Esophagus muscularis mucosa (tissue), 3 donors: ENCODE results near the gene RRBP1.

ENCODE experiments used
- POLR2A ChIP-seq: fragments of 450-650 bp; IDR thresholded peaks from one replicate; pipeline ENCODE4 v1.6.1; 2017; ENCODE audit warnings: antibody characterized with exemption, moderate library complexity, mild to moderate bottlenecking, low read depth
- TF ChIP-seq, protein P1 (sequence below), 3 experiments: fragments of 200-600 bp in 2 of 3; fragments of 450-650 bp in 1 of 3; sonication (generic) in 2 of 3; IDR thresholded peaks; one replicate each; pipeline ENCODE4 v1.5.1; 2017 to 2019; ENCODE audit warnings: antibody characterized with exemption in 3 of 3, mild to moderate bottlenecking in 2 of 3, moderate library complexity in 1 of 3

DNA sequence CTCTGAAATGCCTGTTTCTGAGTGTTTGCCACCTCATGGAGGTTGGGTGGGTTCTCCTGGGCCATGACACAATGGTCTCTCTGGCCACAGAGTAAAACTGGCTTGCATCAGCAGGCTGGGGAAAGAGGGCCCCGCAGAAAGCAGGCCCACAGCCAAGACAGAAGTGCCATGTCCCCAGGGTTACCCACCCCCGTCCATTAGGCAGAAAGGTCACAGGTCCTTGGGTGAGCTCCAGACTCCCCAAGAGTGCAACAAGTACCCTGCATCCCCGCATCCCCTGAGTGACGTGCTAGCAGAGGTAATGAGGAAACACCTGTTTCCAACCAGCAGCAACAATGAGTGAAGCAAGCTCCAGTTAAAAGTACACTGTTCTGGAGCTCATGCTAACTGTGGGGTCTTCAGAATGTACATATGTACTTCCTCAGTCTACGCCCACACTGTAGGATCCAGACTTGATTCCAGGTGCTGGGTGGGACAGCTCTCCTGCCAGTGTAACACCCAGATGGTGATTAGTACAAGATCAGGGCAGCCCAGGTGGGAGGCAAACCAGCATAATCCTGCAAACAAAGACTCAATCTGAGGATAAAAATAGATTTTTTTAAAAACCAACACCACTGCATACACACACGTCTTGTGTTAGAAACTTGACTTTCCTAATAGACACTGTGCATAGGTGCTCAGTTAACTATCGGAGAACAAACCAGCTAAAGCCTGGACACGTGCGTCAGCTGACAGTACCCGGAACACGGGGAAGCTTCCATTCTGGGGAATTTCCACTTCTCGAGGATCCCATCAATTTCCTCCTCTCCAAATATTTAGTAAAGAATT lies 31.5 kb downstream of the RRBP1 start:
- TF ChIP-seq, protein P1, sequence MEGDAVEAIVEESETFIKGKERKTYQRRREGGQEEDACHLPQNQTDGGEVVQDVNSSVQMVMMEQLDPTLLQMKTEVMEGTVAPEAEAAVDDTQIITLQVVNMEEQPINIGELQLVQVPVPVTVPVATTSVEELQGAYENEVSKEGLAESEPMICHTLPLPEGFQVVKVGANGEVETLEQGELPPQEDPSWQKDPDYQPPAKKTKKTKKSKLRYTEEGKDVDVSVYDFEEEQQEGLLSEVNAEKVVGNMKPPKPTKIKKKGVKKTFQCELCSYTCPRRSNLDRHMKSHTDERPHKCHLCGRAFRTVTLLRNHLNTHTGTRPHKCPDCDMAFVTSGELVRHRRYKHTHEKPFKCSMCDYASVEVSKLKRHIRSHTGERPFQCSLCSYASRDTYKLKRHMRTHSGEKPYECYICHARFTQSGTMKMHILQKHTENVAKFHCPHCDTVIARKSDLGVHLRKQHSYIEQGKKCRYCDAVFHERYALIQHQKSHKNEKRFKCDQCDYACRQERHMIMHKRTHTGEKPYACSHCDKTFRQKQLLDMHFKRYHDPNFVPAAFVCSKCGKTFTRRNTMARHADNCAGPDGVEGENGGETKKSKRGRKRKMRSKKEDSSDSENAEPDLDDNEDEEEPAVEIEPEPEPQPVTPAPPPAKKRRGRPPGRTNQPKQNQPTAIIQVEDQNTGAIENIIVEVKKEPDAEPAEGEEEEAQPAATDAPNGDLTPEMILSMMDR (IDR thresholded peaks at IDR 0.05): no peak
- no peak for TF ChIP-seq POLR2A
